HTR-8/SVneo (cell line): ENCODE measurements around the gene GSK3B.

Experiments used
- DNase-seq: peaks from one replicate; pipeline ENCODE4 v3.0.0; 2011; ENCODE audit warnings: low spot score, mixed read lengths; ENCODE audit not compliant: insufficient read length
- FAIRE-seq: peaks from 2 replicates; lab custom pipeline; 2011; peaks lifted over from hg19 to GRCh38; lab: Jason Lieb, UNC

The GSK3B gene

DNA sequence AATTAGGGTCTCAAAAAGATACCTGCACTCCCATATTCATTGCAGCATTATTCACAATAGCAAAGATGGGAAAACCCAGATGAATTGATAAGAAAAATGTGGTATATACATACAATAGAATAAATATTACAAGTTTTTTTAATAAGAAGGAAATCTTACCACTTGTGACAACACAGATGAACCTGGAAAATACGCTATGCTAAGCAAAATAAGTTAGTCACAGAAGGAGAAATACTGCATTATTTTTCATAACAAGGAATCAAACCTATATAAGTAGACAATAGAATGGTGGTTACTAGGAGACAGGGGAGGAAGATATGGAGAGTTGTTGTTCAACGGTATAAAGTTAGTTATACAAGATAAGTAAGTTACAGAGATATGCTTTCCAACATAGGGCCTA lies 130.0 kb downstream of the GSK3B start:
- no peak for DNase-seq
- no peak for FAIRE-seq

DNA sequence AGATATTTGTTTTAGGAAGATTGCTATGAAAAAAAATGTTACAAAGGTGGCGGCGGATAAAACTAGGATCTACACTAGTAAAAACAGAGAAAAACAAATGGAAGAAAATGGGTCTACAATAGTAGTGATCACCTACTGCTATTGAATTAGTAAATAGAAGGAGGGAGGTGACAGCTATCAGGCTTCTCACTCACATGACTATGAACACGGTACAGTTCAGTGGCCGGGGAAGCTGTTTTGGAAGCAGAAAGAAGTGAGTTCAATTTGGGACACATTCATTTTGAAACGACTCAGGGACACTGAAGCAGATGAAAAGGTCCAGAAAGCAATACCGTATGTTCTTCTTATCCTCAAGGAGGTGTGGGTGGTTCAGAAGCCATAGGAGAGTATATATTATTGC lies 138.3 kb downstream of the GSK3B start:
- no peak for FAIRE-seq
- DNase-seq, result no peak

DNA sequence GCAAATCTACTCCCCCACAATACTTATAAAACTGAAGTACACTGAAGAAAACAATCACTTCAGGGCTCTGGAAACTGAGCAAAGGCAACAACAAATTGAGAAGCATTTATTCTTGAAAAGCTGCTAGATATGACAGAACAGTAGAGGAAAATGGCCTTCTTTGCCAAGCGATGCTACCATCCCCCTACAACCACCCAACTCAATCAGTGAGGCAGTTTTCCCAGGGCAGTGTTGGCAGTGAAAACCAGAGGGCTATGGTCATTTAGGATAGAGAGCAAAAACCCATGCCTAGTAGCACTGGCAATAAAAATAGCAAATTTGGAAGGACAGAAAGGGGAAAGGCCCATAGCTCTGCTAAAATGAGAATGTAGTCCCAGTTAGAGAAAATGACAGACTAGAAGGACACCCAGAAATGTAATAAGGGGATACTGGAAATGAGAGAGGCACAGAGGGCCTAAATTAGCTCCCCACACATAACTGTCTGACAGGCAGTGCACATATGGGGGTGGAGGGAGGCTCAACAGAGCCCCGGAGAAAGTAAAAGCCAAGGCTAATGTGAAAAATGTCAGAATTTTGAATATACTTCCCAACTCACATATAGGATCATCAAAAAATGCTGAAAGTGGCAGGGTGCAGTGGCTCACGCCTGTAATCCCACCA lies 143.5 kb downstream of the GSK3B start:
- no peak for FAIRE-seq
- no peak for DNase-seq

DNA sequence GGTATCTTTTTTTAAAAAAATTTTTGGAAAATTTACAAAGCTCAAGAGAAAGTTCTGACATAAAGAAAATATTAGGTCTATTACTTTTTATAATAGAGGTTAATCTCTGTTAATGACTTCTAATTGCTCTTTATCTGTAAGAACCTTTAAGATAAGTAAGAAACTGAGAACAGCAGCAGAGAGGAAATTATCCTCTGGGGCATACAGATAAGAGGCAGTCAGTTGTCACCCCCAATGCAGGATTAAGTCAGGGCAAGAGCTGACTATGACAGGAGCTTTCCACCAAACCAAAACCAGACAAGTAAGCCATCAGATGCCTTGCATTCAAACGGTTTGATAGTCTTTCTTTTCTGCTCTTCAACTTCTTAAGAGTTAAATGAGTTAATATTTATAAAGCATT lies 149.0 kb downstream of the GSK3B start:
- DNase-seq (no peak), FAIRE-seq (no peak)

DNA sequence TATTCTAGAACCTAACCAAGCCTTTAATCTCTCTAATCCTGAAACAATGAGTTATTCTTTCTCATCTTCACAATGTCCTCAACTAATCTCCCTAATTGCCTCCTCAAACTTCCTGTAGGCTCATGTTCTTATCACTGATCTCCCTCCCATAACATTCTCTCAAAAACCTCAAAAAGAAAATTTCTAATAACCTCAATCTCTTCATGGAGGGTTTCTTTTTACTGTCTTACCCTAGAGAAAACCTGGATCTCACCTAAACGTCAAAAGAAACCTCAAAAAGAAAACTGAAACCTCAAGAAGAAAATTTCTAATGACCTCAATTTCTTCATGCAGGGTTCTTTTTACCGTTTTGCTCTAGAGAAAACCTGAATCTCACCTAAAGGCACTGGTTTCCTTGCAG lies 150.2 kb downstream of the GSK3B start:
- DNase-seq (no peak), FAIRE-seq (no peak)

DNA sequence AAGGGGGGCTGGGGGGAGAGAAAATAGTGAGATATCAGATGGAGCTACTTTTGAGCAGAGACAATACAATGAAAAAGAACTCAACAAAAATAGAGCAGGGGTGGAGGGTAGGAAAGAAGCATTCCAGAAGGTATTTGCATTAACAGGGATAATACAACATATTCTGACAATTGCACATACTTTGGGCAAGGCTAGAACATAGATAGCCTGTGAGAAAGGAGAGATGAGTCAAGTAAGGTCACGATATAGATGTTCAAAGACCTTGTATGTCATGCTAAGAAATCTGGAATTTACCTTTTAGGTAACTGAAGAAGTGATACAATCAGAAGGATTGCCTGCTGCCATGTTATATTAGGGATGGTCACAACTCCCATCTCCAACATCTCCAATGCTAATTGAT lies 155.2 kb downstream of the GSK3B start:
- DNase-seq, result no peak
- no peak for FAIRE-seq

DNA sequence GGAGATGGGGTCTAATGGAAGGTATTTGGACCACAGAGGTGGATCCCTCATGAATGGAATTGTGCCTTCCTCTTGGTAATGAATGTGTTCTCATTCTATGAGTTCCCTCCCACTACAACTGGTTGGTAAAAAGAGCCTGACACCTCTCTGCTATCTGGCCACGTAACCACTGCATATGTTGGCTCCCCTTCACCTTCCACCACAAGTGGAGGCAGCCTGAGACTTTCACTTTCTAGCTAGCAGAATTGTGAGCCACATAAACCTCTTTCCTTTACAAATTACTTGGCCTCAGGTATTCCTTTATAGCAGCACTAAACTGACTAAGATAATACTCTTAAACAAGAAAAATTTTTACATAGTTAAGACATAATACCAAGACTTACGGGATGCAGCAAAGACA lies 157.0 kb downstream of the GSK3B start:
- FAIRE-seq (no peak), DNase-seq (no peak)

DNA sequence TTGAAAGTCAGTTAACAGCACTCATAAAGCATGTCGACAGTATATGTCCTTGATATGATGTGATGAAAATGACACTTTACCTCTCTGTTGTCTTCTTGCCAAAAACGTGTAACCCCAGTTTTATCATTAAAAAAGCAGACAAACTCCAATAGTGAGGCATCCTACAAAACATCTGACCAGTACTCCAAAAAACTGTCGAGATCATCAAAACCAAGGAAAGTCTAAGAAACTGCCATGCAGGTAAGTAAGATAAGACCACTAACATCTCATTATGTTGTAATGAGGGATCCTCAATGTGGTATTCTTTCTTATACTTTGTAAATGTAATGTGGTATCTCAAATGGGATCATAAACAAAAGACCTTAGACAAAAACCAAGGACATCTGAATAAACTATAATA lies 160.0 kb downstream of the GSK3B start:
- FAIRE-seq (no peak), DNase-seq (no peak)

DNA sequence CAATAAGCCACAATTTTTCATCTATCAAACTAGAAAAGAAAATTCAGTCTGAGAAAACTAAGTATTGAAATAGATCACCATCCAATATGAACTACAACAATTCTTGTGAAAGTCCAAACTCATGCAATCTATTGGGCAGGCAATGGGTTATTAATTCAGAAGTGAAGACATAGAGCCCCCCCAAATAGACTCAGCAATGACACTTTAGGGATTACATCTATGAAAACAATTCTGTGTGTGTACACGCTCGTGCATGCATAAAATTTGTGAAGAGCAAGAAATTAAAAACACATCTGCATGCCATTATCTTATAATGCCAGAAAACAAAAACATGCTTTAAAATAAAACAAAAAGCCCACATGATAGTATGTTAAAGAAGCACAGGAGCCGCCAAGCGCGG lies 161.0 kb downstream of the GSK3B start:
- DNase-seq (no peak), FAIRE-seq (no peak)

DNA sequence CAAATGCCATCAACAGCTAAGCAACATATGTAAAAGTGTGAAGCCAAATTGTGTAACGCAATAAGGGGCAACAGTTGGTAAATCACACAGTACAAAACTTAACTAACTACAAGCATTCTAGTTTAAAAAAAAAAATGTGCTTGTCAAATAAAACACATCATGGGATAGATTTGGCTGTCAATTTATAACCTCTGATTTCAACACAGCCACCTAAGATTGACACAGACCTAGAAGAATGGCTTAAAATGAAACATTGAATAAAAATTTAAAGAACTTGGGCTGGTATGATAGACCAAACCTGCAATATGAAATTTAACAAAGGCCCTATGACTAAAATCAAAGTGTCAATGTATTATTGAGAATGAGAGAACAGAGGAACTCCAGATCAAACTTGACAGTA lies 164.0 kb downstream of the GSK3B start:
- DNase-seq (no peak), FAIRE-seq (no peak)

DNA sequence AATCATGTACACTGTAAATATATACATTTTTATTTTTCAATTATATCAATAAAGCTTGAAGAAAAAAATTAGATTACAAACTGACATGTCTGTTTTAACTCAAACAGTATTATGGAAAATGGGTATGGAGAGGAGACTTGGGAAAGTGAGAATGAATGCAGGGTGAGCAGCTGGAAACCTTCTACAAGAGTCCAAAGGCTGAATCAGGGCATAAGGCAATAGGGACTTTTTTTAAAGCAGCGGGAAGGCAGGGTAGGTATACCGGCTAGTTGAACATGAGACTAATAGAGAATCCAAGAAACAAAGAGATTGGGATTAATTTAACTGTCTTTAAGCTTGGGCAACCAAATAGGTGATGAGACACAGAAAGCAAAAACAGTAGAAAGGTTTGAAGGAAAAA lies 167.1 kb downstream of the GSK3B start:
- FAIRE-seq (no peak), DNase-seq (no peak)

DNA sequence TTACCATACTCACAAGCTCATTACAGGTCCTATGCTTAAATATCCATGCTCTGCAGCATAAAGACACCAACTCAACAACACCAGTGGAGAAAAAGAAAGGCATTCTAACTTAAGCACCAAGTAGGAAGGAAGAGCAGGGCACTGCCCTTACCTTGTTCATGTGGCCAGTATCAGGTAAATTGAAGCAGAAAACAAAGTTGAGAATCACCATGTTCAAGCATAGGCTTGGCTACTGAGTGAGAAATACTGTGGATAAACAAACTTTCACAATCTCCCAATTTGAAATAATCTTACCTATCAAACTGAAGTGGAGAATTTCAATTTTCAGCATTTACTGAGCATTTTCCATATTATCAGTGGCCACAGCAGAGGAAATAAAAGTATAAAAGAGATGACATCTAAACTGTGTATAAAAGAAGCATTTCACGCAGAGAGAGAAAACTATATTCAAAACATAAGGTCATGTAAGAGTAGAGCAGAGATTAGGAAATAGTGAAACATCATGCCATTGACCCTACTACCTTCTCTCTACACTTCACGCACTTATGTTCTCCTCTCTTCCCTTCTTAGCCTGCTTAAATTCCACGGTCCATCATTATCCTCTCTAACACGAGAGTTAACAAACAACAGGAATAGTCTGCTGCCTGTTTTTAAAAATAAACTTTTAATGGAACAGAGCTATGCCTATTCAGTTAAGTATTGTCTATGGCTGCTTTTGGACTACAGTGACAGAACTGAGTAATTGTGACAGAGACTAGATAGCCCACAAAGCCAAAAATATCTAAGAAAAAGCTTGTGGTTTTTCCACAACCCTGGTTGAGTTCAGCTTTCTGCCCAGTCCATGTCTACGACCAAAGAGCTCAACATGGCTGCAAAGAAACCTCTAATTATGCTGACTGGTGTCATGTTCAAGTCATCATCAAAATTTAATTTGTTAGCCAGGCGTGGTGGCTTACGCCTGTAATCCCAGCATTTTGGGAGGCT lies 169.8 kb downstream of the GSK3B start:
- FAIRE-seq (no peak), DNase-seq (no peak)

DNA sequence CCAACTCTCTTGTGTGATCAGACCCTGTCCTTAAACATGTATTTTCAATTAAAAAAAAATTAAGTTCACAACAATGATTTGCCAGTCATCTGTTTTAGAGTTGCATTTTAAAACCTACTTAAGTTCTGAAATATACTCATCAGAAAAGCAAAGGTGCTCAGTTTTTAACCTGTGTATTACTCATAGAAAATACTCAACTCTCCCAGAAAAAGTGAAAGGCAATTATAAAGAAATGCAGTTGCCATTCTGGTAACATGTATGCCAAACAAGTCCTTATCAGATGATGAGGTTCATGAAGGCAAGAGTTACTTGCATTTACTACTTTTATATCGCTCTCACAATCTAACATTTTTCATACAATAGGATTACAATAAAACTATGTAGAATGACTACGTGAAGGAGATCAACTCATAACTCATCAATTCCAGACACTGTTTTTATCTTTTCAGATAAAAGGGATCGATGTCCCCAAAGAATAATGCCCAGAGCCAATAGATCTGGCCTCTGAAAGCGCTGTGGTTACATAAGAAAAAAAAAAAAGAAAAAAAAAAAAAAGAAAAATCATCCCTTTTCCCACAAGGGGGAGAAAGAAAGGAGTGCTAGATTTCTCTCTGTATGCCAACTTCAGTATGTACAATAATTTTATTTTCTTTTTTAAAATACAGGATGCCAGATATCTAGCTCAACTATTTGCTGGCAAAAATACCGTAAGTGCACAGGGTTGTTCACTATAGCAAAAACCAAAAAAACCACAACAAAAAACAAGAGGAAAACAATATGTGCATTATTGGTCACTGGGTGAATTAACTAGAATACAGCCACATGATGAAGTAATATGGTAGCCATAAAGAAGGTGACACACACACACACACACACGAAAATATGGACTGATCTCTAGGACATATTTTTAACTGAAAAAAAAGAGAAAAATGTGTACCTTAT lies 175.0 kb downstream of the GSK3B start:
- FAIRE-seq, result no peak
- DNase-seq, result no peak

DNA sequence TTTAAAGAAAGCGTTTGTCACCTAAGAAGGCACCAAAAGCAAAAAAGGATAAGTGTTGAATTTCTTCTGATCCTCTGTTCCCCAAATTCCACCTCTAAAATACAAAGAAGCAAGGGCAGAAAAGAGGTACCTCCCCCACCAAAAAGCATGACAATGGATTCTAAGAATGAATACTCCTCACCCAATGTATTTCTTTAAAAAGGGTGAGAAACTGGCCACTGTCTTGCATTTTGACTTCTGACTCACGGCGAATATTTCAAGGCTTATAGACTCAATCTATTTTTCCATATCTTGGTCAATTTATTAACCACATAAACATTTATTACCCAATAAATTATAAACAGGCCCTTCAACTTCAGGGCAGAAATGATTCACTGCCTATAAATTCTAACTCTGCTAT lies 181.2 kb downstream of the GSK3B start:
- FAIRE-seq (no peak), DNase-seq (peak; percentile 9)

DNA sequence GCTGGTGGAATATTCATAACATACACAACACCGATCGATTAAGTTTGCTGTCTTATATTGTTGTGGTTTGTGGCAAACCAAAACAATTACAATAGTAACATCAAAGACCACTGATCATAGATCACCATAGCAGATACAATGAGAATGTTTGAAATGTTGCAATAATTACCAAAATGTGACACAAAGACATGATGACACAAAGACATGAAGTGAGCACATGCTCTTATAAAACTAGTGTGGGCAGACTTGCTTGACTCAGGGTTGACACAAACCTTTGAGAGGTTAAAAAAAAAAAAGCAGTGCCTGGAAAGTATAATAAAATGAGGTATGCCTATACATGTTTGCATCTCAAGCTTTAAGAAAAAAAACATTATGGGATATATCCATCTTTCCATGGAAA lies 182.0 kb downstream of the GSK3B start:
- FAIRE-seq (no peak), DNase-seq (no peak)

DNA sequence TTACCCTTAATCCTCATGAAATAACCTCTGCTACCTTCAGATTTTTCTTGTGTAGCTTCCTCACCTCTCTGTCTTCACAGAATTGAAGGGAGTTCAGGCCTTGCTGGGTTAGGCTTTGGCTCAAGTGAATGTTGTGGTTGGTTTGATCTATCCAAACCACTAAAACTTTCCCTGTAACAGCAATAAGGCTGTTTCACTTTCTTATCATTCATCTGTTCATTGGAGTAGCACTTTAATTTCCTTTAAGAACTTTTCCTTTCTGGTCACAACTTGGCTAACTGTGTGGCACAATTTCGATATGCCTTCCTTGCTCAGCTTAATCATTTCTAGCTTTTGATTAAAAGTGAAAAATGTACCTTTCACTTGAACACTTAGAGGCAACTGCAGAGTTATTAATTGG lies 182.5 kb downstream of the GSK3B start:
- DNase-seq, result no peak
- FAIRE-seq, result peak; percentile 23

DNA sequence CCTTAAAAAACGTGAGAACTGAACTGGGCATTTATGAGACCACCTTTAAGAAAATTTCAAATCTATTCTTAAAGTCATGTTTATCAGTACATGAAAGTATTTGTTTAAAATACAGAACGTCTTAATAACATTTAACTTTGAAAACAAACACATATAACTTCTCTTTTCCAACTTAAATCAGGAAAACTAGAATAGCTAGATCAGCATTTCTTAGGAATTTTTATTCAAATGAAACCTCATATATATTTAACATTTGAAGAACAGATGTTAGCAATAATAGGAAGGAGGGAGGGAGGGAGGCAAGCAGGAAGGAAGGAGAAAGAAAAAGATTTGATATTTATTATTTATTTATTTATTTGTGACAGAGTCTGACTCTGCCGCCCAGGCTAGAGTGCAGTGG lies 192.2 kb downstream of the GSK3B start:
- FAIRE-seq, result no peak

DNA sequence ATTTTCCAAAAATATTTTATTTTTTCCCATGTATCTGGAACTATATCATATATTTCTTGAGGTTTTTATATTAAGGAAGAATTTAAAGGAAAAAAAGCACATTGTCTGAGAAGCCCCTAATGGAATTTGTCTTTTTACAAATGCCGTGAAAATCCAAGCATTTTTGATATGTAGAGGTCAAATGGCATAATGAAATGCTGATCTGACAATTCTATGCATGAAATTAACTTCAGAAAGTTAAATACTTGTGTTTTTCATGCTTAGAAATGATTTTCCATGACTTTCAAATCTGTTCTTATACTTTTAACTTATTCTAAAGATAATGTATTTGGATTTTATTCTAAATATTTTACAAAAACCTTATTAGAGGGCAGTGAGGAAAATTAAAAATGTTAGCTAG lies 193.1 kb downstream of the GSK3B start:
- no peak for FAIRE-seq

More for the DNA sequence above, 192.2 kb downstream of the GSK3B start:
- DNase-seq, result no peak

DNA sequence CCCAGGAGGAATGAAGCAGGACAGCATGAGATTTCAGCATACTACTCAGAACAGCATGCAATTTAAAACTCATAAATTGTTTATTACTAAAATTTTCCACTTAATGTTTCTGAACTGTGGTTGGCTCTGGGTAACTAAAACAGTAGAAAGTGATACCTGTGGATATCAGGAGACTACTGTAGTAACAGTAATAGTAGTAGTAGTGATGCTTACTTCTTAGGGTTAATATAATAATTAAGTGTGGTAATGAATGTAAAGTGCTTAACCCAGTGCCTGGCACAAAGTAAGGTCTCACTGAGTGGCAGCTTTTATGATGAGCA lies 195.1 kb downstream of the GSK3B start:
- DNase-seq (no peak), FAIRE-seq (no peak)

More for the DNA sequence above, 193.1 kb downstream of the GSK3B start:
- no peak for DNase-seq

DNA sequence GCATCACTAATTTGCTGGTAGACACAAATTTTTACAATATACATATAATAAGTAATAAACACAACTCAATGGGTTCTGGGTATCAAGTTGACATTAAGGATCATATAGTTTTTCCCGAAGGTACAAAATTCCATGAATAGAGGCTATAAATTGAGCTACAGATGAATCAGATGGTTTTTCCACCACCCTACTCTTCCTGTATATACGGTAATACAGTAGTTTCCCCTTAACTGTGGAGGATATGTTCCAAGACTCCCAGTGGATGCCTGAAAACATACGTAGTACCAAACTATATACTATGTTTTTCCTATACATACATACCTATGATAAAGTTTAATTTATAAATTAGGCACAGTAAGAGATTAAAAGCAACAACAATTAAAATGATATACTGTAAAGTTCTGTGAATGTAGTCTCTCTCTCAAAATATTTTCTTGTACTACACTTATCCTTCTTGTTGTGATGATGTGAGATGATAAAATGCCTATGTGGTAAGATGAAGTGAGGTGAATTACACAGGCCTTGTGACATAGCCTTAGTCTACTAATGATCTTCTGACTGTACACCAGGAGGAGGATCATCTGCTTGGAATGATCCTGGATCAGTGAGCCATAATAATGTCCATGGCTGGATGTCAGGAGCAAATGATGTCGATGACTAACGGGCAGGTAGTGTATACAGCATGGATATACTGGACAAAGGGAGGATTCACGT lies 195.6 kb downstream of the GSK3B start:
- FAIRE-seq (peak; percentile 74), DNase-seq (no peak)
